ENCODE results near the gene ZNF225. TPM values are rescaled to one million over a fixed set of nuclear protein-coding genes. Genes with fewer than 3 reads are reported as not detected.

The ZNF225 gene
- total RNA-seq, 1 donor from 2014 or later = 3.7 TPM

GRCh38 chr19:44072543-44073401 is 40.4 kb upstream of the ZNF225 start:
- intact Hi-C loops (cut with DNase I) = no loop called here

GRCh38 chr19:44076325-44076724 is 36.9 kb upstream of the ZNF225 start:
- DNase-seq (ENCODE audit: extremely low spot score in 2 of 2) = no peak
- H3K9me3 ChIP-seq = no peaks in the 10 kb centered on the region
- intact Hi-C loops (cut with DNase I) = no loop called here
- peaks cover 0 to 25% of the 10 kb centered on the region in 2 donors for H3K36me3 ChIP-seq
- TF ChIP-seq POLR2A (IDR thresholded peaks at IDR 0.05) = no peak
- TF ChIP-seq CTCF (IDR thresholded peaks at IDR 0.05) = no peak
- no peak overlapping the region for H3K27ac ChIP-seq
- H3K4me3 ChIP-seq = no peak overlapping the region
- H3K27me3 ChIP-seq = no peaks in the 10 kb centered on the region
- peaks cover 17% of the 10 kb centered on the region for H3K4me1 ChIP-seq

More at GRCh38 chr19:44072543-44073401, 40.4 kb upstream of the ZNF225 start:
- DNase-seq (ENCODE audit: extremely low spot score in 2 of 2) = no peak
- Histone ChIP-seq H3K9me3 (peaks cover 4% of the 10 kb centered on the region), H3K27me3 (no peaks in the 10 kb centered on the region), H3K4me3 (peak overlapping the region; percentile 62 to 76), H3K36me3 (peaks cover 0 to 7% of the 10 kb centered on the region in 2 donors), H3K27ac (no peak overlapping the region), H3K4me1 (peaks cover 21% of the 10 kb centered on the region)
- TF ChIP-seq POLR2AphosphoS5 (IDR thresholded peaks at IDR 0.05; ENCODE audit: insufficient read depth in 1 of 2, low read depth in 1 of 2) (no peak), POLR2A (IDR thresholded peaks at IDR 0.05) (no peak), CTCF (IDR thresholded peaks at IDR 0.05) (no peak)

- H3K9me3 ChIP-seq = no peaks in the 10 kb centered on the region
- intact Hi-C loops (cut with DNase I) = no loop called here
- H3K27ac ChIP-seq = no peak overlapping the region
- no peaks in the 10 kb centered on the region for H3K27me3 ChIP-seq
- no peak for DNase-seq (ENCODE audit: extremely low spot score in 2 of 2)
- peaks cover 14% of the 10 kb centered on the region for H3K4me1 ChIP-seq
- TF ChIP-seq POLR2AphosphoS5 (IDR thresholded peaks at IDR 0.05; ENCODE audit: insufficient read depth in 1 of 2, low read depth in 1 of 2) = no peak
- no peak for TF ChIP-seq CTCF (IDR thresholded peaks at IDR 0.05)
- no peak for TF ChIP-seq POLR2A (IDR thresholded peaks at IDR 0.05)
- peaks cover 0 to 9% of the 10 kb centered on the region in 2 donors for H3K36me3 ChIP-seq
- no peak overlapping the region for H3K4me3 ChIP-seq
Observed at GRCh38 chr19:44092108-44092507, 21.1 kb upstream of the ZNF225 start.

GRCh38 chr19:44093931-44094765 is 19.1 kb upstream of the ZNF225 start, which contains the start of gene ZNF224:
Gene ZNF224, plus strand, starts transcription at chr19:44094361. Its CDS starts 3,513 bp downstream, at chr19:44097874.
- peak within 1 kb of the TSS; percentile 44 to 85 for H3K4me3 ChIP-seq
- H3K36me3 ChIP-seq = peaks cover 6 to 28% of the 10 kb centered on the region in 2 donors
- intact Hi-C loops (cut with DNase I) = no loop called here
- H3K27me3 ChIP-seq = no peaks in the 10 kb centered on the region
- peaks cover 14% of the 10 kb centered on the region for H3K4me1 ChIP-seq
- TF ChIP-seq POLR2AphosphoS5 (IDR thresholded peaks at IDR 0.05; ENCODE audit: insufficient read depth in 1 of 2, low read depth in 1 of 2) = peak; percentile 64 to 93
- TF ChIP-seq CTCF (IDR thresholded peaks at IDR 0.05) = no peak
- peak in 1 of 2 donors; percentile 90 for DNase-seq (ENCODE audit: extremely low spot score in 2 of 2)
- H3K27ac ChIP-seq = peak within 1 kb of the TSS; percentile 68
- H3K9me3 ChIP-seq = no peaks in the 10 kb centered on the region
